Kidney (tissue), 14 donors: ENCODE data around the gene VTI1A. TPM values are rescaled to one million over a fixed set of nuclear protein-coding genes. Genes with fewer than 3 reads are reported as not detected.

Experiments used
- DNase-seq, 5 donors: peaks; one replicate each; pipeline ENCODE4 v3.0.0-alpha.2; 2013 to 2020
- FAIRE-seq: peaks from 2 replicates; lab custom pipeline; 2012; peaks lifted over from hg19 to GRCh38; lab: Jason Lieb, UNC
- H3K27ac ChIP-seq, 2 donors: one replicate each; pipeline ENCODE4 v1.7.0; 2013; ENCODE audit warnings: low read depth in 2 of 2, low read length in 2 of 2, inconsistent platforms in 1 of 2
- H3K27me3 ChIP-seq: one replicate; pipeline ENCODE4 v1.7.1; 2013; ENCODE audit warnings: low read length, inconsistent platforms; ENCODE audit not compliant: control insufficient read depth, insufficient read depth
- H3K36me3 ChIP-seq, 3 donors: one replicate each; pipeline versions ENCODE4 v1.7.0 to v1.7.1; 2013; ENCODE audit warnings: low read length in 3 of 3, control low read depth in 1 of 3, inconsistent platforms in 1 of 3; ENCODE audit not compliant: insufficient read depth in 3 of 3, control insufficient read depth in 2 of 3
- H3K4me1 ChIP-seq, 3 donors: one replicate each; pipeline versions ENCODE4 v1.7.0 to v1.7.1; 2013; ENCODE audit warnings: low read length in 3 of 3, inconsistent platforms in 1 of 3, low read depth in 1 of 3; ENCODE audit not compliant: control insufficient read depth in 2 of 3, insufficient read depth in 2 of 3
- H3K4me3 ChIP-seq, 3 donors: one replicate each; pipeline versions ENCODE4 v1.7.0 to v1.8.1; 2013; ENCODE audit warnings: low read length in 3 of 3, control low read depth in 1 of 3, inconsistent platforms in 1 of 3
- H3K9ac ChIP-seq, 3 donors: one replicate each; pipeline versions ENCODE4 v1.7.0 to v1.7.1; 2013; ENCODE audit warnings: low read length in 3 of 3, control low read depth in 1 of 3, inconsistent platforms in 1 of 3
- H3K9me3 ChIP-seq, 3 donors: one replicate each; pipeline versions ENCODE4 v1.7.0 to v1.7.1; 2013; ENCODE audit warnings: low read length in 3 of 3, control low read depth in 1 of 3, inconsistent platforms in 1 of 3; ENCODE audit not compliant: control insufficient read depth in 2 of 3, insufficient read depth in 1 of 3
- CTCF ChIP-seq: IDR thresholded peaks from 3 replicates; pipeline ENCODE4 v1.5.1; 2012; ENCODE audit warnings: mild to moderate bottlenecking, moderate library complexity, borderline replicate concordance; ENCODE audit not compliant: insufficient read depth; ENCODE audit errors: extremely low read depth
- intact Hi-C: fragments of 100-400 bp; cut with DNase I; formaldehyde crosslinking; loops from one replicate; pipeline ENCODE4 v1.11.1; 2022
- polyA plus RNA-seq: library from polyadenylated mRNA; stranded (reverse); fragments of 350-450 nt; fragmentation: Illumina TruSeq; extraction: RNeasy Lipid Tissue Mini Kit (QIAGEN cat#74804); gene quantifications from one replicate; pipeline ENCODE4 v1.2.3, GENCODE V29; 2014; ENCODE audit warnings: low read depth, low replicate concordance; ENCODE audit not compliant: insufficient read depth
- total RNA-seq: library from RNA; stranded (reverse); fragmentation: NEBNext Ultra II Directional; extraction: Animal tissue kit (Norgen Biotek cat#: 25700); gene quantifications from one replicate; pipeline ENCODE4 v1.2.1, GENCODE V29; 2021
- donor health status: control.
- donor health status: control.
- donor health status: control.
- donor health status: control.
- donor health status: control.
- donor health status: DM: yes; HTN: yes; CAD: no.
- donor health status: Normal renal cell carcinoma (clear cell type).

Gene VTI1A
- total and polyA plus RNA-seq, 2 donors from 2014 or later, result 9.2 to 41.8 TPM

GRCh38 chr10:112739592-112740353 is 292.8 kb downstream of the VTI1A start:
- H3K4me3 ChIP-seq, result no peak overlapping the region
- intact Hi-C loops, result no loop called here
- no peaks in the 10 kb centered on the region for H3K36me3 ChIP-seq
- H3K9me3 ChIP-seq, result no peaks in the 10 kb centered on the region
- peaks cover 2 to 5% (median 4%) of the 10 kb centered on the region in 3 donors for H3K4me1 ChIP-seq
- H3K27me3 ChIP-seq, result no peaks in the 10 kb centered on the region
- no peak for FAIRE-seq
- H3K9ac ChIP-seq, result no peak overlapping the region
- DNase-seq, result no peak
- H3K27ac ChIP-seq, result no peak overlapping the region
- no peak for TF ChIP-seq CTCF

GRCh38 chr10:112741830-112742402 is 294.9 kb downstream of the VTI1A start:
- no peak overlapping the region for H3K27ac ChIP-seq
- no peaks in the 10 kb centered on the region for H3K27me3 ChIP-seq
- no peak overlapping the region for H3K9ac ChIP-seq
- intact Hi-C loops, result no loop called here
- H3K9me3 ChIP-seq, result no peaks in the 10 kb centered on the region
- peaks cover 4 to 6% (median 5%) of the 10 kb centered on the region in 3 donors for H3K4me1 ChIP-seq
- H3K4me3 ChIP-seq, result no peak overlapping the region
- DNase-seq (no peak), FAIRE-seq (no peak)
- H3K36me3 ChIP-seq, result no peaks in the 10 kb centered on the region
- TF ChIP-seq CTCF, result no peak

DNA sequence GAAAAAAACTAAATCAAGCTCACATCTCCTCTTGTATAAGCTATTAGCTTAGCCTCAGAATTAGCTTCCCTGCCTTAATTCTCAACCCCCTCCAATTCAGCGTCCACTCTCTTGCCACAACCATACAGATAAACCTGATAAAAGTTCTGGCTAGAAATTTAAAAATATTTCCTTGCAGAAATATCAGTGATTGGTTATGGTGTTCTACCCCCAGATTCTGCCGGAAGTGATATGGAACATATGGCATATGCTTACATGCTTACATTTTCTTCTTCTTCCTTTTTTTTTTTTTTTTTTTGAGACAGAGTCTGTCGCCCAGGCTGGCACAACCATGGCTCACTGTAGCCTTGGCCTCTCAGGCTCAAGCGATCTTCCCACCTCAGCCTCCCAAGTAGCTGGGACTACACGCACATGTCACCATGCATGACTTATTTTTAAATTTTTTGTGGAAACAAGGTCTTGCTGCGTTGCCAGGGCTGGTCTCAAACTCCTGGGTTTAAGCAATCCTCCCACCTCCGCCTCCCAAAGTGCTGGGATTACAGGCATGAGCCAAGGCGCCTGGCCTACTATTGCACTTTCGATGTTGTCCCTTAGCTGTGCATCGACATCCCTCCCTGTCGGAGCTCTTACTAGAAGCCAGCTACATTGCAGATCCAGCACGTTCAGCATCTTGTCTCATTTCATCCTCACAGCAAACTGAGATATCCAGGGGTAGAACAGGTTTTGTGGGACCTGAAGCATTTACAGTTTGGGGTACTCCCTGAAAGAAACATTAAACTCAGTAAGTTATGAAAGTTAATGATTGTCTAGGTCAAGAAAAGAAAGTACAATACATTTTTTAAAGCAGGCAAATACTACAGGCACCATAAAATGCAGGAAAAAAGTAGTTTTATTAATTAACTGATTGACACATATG is 297.4 kb downstream of the VTI1A start:
- intact Hi-C loops, result no loop called here

More for the DNA sequence above, 297.4 kb downstream of the VTI1A start:
- Histone ChIP-seq H3K27ac (no peak overlapping the region), H3K9me3 (no peaks in the 10 kb centered on the region), H3K4me1 (peaks cover 4 to 6% (median 5%) of the 10 kb centered on the region in 3 donors), H3K9ac (no peak overlapping the region), H3K27me3 (no peaks in the 10 kb centered on the region), H3K36me3 (no peaks in the 10 kb centered on the region), H3K4me3 (no peak overlapping the region)
- FAIRE-seq, result no peak
- TF ChIP-seq CTCF, result no peak
- DNase-seq, result peak in 3 of 5 donors; percentile 31 to 46 (median 39)
